ENCODE results near the gene IVNS1ABP. TPM values are rescaled to one million over a fixed set of nuclear protein-coding genes. Genes with fewer than 3 reads are reported as not detected.
"Not testable (repeated sequence)": the region's sequence is repeated elsewhere in the genome, so short reads cannot be mapped to it uniquely, and the experiment has no call there.

IVNS1ABP gene
- polyA plus RNA-seq, 4 donors: 286 to 443 (median 299) TPM

GRCh38 chr1:185337246-185337645, 20.2 kb upstream of the IVNS1ABP start:
- DNase-seq (ENCODE audit: low read depth in 4 of 4, low spot score in 2 of 4): no peak

GRCh38 chr1:185334182-185334581, 17.1 kb upstream of the IVNS1ABP start:
- no peak for DNase-seq (ENCODE audit: low read depth in 4 of 4, low spot score in 2 of 4)

- DNase-seq (ENCODE audit: low read depth in 4 of 4, low spot score in 2 of 4): no peak
Observed at GRCh38 chr1:185328255-185328654, 11.2 kb upstream of the IVNS1ABP start.

GRCh38 chr1:185325413-185325812, 8.4 kb upstream of the IVNS1ABP start:
- DNase-seq (ENCODE audit: low read depth in 4 of 4, low spot score in 2 of 4): no peak

GRCh38 chr1:185324118-185324517, 7.1 kb upstream of the IVNS1ABP start:
- no peak for DNase-seq (ENCODE audit: low read depth in 4 of 4, low spot score in 2 of 4)

GRCh38 chr1:185322636-185323035, 5.6 kb upstream of the IVNS1ABP start:
- DNase-seq (ENCODE audit: low read depth in 4 of 4, low spot score in 2 of 4): no peak

- not testable (repeated sequence) for DNase-seq (ENCODE audit: low read depth in 4 of 4, low spot score in 2 of 4)
Observed at GRCh38 chr1:185321653-185322221, 4.7 kb upstream of the IVNS1ABP start.

- DNase-seq (ENCODE audit: low read depth in 4 of 4, low spot score in 2 of 4): not testable (repeated sequence)
Observed at GRCh38 chr1:185321104-185321503, 4.1 kb upstream of the IVNS1ABP start.

- DNase-seq (ENCODE audit: low read depth in 4 of 4, low spot score in 2 of 4): no peak
Observed at GRCh38 chr1:185319139-185319475, 2.1 kb upstream of the IVNS1ABP start.

- DNase-seq (ENCODE audit: low read depth in 4 of 4, low spot score in 2 of 4): no peak
Observed at GRCh38 chr1:185318431-185319138, 1.5 kb upstream of the IVNS1ABP start.

GRCh38 chr1:185317886-185318310, 855 bp upstream of the IVNS1ABP start:
- DNase-seq (ENCODE audit: low read depth in 4 of 4, low spot score in 2 of 4): peak in 2 of 4 donors; percentile 30 to 34

- DNase-seq (ENCODE audit: low read depth in 4 of 4, low spot score in 2 of 4): peak; percentile 69 to 90 (median 78)
Observed at GRCh38 chr1:185316163-185317033, 645 bp downstream of the IVNS1ABP start.

GRCh38 chr1:185315445-185316071, 1.5 kb downstream of the IVNS1ABP start:
- peak in 2 of 4 donors; percentile 32 to 60 for DNase-seq (ENCODE audit: low read depth in 4 of 4, low spot score in 2 of 4)

GRCh38 chr1:185314411-185314810, 2.6 kb downstream of the IVNS1ABP start:
- DNase-seq (ENCODE audit: low read depth in 4 of 4, low spot score in 2 of 4): no peak

GRCh38 chr1:185312361-185313138, 4.5 kb downstream of the IVNS1ABP start:
- DNase-seq (ENCODE audit: low read depth in 4 of 4, low spot score in 2 of 4): no peak

- DNase-seq (ENCODE audit: low read depth in 4 of 4, low spot score in 2 of 4): no peak
Observed at GRCh38 chr1:185311589-185312225, 5.3 kb downstream of the IVNS1ABP start.

GRCh38 chr1:185309566-185309965, 7.5 kb downstream of the IVNS1ABP start:
- DNase-seq (ENCODE audit: low read depth in 4 of 4, low spot score in 2 of 4): no peak

GRCh38 chr1:185308126-185308525, 8.9 kb downstream of the IVNS1ABP start:
- DNase-seq (ENCODE audit: low read depth in 4 of 4, low spot score in 2 of 4): no peak

- no peak for DNase-seq (ENCODE audit: low read depth in 4 of 4, low spot score in 2 of 4)
Observed at GRCh38 chr1:185305419-185305818, 11.6 kb downstream of the IVNS1ABP start.

- no peak for DNase-seq (ENCODE audit: low read depth in 4 of 4, low spot score in 2 of 4)
Observed at GRCh38 chr1:185300152-185300551, 16.9 kb downstream of the IVNS1ABP start.
